Measurements from ENCODE around the gene FAH.
"Not testable (repeated sequence)": the region's sequence is repeated elsewhere in the genome, so short reads cannot be mapped to it uniquely, and the experiment has no call there.

The FAH gene

GRCh38 chr15:80152896-80153876, at the start of gene FAH:
Gene FAH (plus strand): TSS chr15:80152999. CDS start chr15:80153055, 56 bp downstream.
- DNase-seq: peak; percentile 48

GRCh38 chr15:80105193-80105592, 47.6 kb upstream of the FAH start:
- no peak for DNase-seq

GRCh38 chr15:80105595-80105994, 47.2 kb upstream of the FAH start:
- DNase-seq: no peak

GRCh38 chr15:80106051-80106450, 46.7 kb upstream of the FAH start:
- DNase-seq: no peak

GRCh38 chr15:80107204-80107603, 45.6 kb upstream of the FAH start:
- no peak for DNase-seq

GRCh38 chr15:80107774-80108173, 45.0 kb upstream of the FAH start:
- DNase-seq: no peak

- no peak for DNase-seq
Measured at GRCh38 chr15:80109388-80109787, 43.4 kb upstream of the FAH start.

- DNase-seq: no peak
Measured at GRCh38 chr15:80110920-80111319, 41.9 kb upstream of the FAH start.

- DNase-seq: no peak
Measured at GRCh38 chr15:80114114-80114513, 38.7 kb upstream of the FAH start.

GRCh38 chr15:80115021-80115420, 37.8 kb upstream of the FAH start:
- no peak for DNase-seq

- no peak for DNase-seq
Measured at GRCh38 chr15:80118956-80119355, 33.8 kb upstream of the FAH start.

- DNase-seq: no peak
Measured at GRCh38 chr15:80120636-80121035, 32.2 kb upstream of the FAH start.

GRCh38 chr15:80121546-80121945, 31.3 kb upstream of the FAH start:
- DNase-seq: no peak

- no peak for DNase-seq
Measured at GRCh38 chr15:80123034-80123433, 29.8 kb upstream of the FAH start.

GRCh38 chr15:80127253-80127652, 25.5 kb upstream of the FAH start:
- DNase-seq: not testable (repeated sequence)

GRCh38 chr15:80127911-80128310, 24.9 kb upstream of the FAH start:
- no peak for DNase-seq

GRCh38 chr15:80132382-80132781, 20.4 kb upstream of the FAH start:
- DNase-seq: no peak

GRCh38 chr15:80136854-80137253, 15.9 kb upstream of the FAH start:
- no peak for DNase-seq

- no peak for DNase-seq
Measured at GRCh38 chr15:80138961-80139360, 13.8 kb upstream of the FAH start.

- no peak for DNase-seq
Measured at GRCh38 chr15:80140909-80141308, 11.9 kb upstream of the FAH start.

- no peak for DNase-seq
Measured at GRCh38 chr15:80141916-80142598, 10.7 kb upstream of the FAH start.

GRCh38 chr15:80142646-80143045, 10.2 kb upstream of the FAH start:
- DNase-seq: no peak

- no peak for DNase-seq
Measured at GRCh38 chr15:80151148-80151547, 1.7 kb upstream of the FAH start.

- DNase-seq: no peak
Measured at GRCh38 chr15:80151576-80151975, 1.2 kb upstream of the FAH start.
